GM12878 (cell line): ENCODE data around the gene KIFC1. TPM values are rescaled to one million over a fixed set of nuclear protein-coding genes. Genes with fewer than 3 reads are reported as not detected.

ENCODE experiments used
- EED ChIP-seq: sonication (generic); IDR thresholded peaks from 2 replicates; pipeline ENCODE4 v1.6.1; 2016; ENCODE audit warnings: antibody characterized with exemption, low read depth
- ESRRA ChIP-seq: IDR thresholded peaks from 2 replicates; pipeline ENCODE4 v1.6.1; 2012; ENCODE audit warnings: mild to moderate bottlenecking, low read length, improper control_type of control experiment
- EZH2 ChIP-seq: IDR thresholded peaks from 2 replicates; pipeline ENCODE4 v1.6.1; 2012; ENCODE audit warnings: low read depth, mild to moderate bottlenecking, control low read depth, inconsistent platforms, low read length, borderline replicate concordance; ENCODE audit not compliant: control insufficient read depth
- HDGF ChIP-seq: fragments of 450-650 bp; IDR thresholded peaks from 2 replicates; pipeline ENCODE4 v1.6.1; 2016; ENCODE audit warnings: antibody characterized with exemption
- IRF4 ChIP-seq: IDR thresholded peaks from 2 replicates; pipeline ENCODE4 v1.6.1; 2011; ENCODE audit warnings: low read depth, low read length
- JUND ChIP-seq: IDR thresholded peaks from 2 replicates; pipeline ENCODE4 v1.6.1; 2012; ENCODE audit warnings: low read depth, mild to moderate bottlenecking, low read length, improper control_type of control experiment, moderate library complexity
- KAT2A ChIP-seq: conservative IDR thresholded peaks from 2 replicates; pipeline ENCODE4 v1.6.1; 2011; ENCODE audit warnings: low read depth, low read length; ENCODE audit not compliant: control insufficient read depth
- LARP7 ChIP-seq: fragments of 450-650 bp; IDR thresholded peaks from 2 replicates; pipeline ENCODE4 v1.6.1; 2017; ENCODE audit warnings: mild to moderate bottlenecking
- PBX3 ChIP-seq: IDR thresholded peaks from 2 replicates; pipeline ENCODE4 v1.6.1; 2011; ENCODE audit warnings: mild to moderate bottlenecking, low read depth, low read length, moderate library complexity; ENCODE audit not compliant: insufficient replicate concordance
- POU2F2 ChIP-seq: IDR thresholded peaks from 3 replicates; pipeline ENCODE4 v1.6.1; 2011; ENCODE audit warnings: low read depth, mild to moderate bottlenecking, low read length, borderline replicate concordance
- TBL1XR1 ChIP-seq: IDR thresholded peaks from 2 replicates; pipeline ENCODE4 v1.6.1; 2012; ENCODE audit warnings: low read depth, low read length, improper control_type of control experiment
- ZNF207 ChIP-seq: fragments of 450-650 bp; IDR thresholded peaks from 2 replicates; pipeline ENCODE4 v1.6.1; 2014; ENCODE audit warnings: antibody characterized with exemption, mild to moderate bottlenecking, borderline replicate concordance
- polyA plus RNA-seq, 11 experiments: library from polyadenylated mRNA; depleted of rRNA in 4 of 11; unstranded in 6 of 11; stranded (reverse) in 5 of 11; fragments of >200 nt; fragmentation: Nextera tagmentation in 4 of 11; fragmentation: Illumina TruSeq in 1 of 11; extraction: Ambion mirVana in 4 of 11; extraction: Trizol in 1 of 11; gene quantifications; 1 replicate in 1 of 11; 2 replicates in 10 of 11; pipeline versions ENCODE4 v1.2.1 to v1.2.3, GENCODE V29; 2011 to 2016; ENCODE audit warnings: inconsistent platforms in 2 of 11, missing spikeins in 2 of 11, low read depth in 1 of 11
- total RNA-seq, 4 experiments: library from RNA; depleted of rRNA in 3 of 4; stranded (reverse); fragments of >200 nt in 3 of 4; fragmentation: Illumina TruSeq in 1 of 4; extraction: Trizol in 1 of 4; gene quantifications; 2 replicates each; pipeline versions ENCODE4 v1.2.1 to v1.2.3, GENCODE V29; 2013 to 2021
- TF ChIP-seq, protein P1 (sequence below): fragments of 450-650 bp; formaldehyde crosslinking; IDR thresholded peaks from 2 replicates; pipeline ENCODE4 v1.4.0; 2020; ENCODE audit warnings: mild to moderate bottlenecking, moderate library complexity
- TF ChIP-seq, protein P2 (sequence below): IDR thresholded peaks from 2 replicates; pipeline ENCODE4 v1.6.1; 2012; ENCODE audit warnings: mild to moderate bottlenecking, low read depth, low read length
- TF ChIP-seq, protein P3 (sequence below): fragments of 450-650 bp; IDR thresholded peaks from 2 replicates; pipeline ENCODE4 v1.6.1; 2017; ENCODE audit warnings: mild to moderate bottlenecking, moderate library complexity

Gene KIFC1
- total and polyA plus RNA-seq, 10 of the 15 experiments (the other 5 are each of a cell fraction or from before 2014, with no cell fraction given), result 1.8 to 87.4 (median 54.4) TPM

DNA sequence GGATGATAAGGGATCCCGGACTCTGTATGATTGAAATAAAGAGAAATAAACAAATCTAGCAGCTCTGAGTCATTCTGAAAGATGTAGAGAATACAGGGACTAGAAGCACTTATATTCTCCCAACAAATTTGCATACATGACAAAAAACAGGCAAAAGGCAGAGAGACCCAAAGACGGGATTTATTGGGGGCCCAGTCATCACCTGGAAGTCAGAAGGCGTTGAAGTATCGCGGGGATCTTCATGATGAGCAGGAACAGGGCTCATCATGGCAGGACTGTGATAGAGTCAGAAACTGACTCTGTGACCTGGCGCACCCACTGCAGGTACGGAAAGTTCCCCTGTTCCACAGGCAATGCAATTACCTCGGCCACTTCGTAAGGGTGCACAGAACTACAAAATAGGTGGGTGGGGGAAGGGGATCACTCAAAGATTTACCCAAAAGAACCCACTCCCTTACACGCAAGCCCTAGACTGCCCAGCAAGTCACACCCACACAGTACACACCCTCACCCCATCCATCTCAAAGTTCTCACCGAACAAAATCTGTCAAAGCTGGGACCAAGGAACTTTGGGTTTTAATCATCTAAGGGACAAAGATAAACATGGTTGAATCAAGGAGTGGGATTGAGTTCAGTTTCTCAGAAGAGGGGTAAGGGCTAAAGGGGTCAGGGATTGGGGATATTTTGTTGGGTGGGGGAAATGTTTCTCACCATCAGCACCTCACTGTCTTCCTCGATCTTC lies 24.9 kb downstream of the KIFC1 start (continued):
- TF ChIP-seq ESRRA (no peak), TBL1XR1 (no peak), KAT2A (no peak), LARP7 (no peak), EED (peak; percentile 66), POU2F2 (peak; percentile 94), IRF4 (peak; percentile 79), JUND (peak; percentile 54; the same call in 1 of the 2 replicates), PBX3 (no peak), HDGF (no peak), ZNF207 (peak; percentile 22; the same call in 1 of the 2 replicates), EZH2 (no peak)
- TF ChIP-seq, protein P1, sequence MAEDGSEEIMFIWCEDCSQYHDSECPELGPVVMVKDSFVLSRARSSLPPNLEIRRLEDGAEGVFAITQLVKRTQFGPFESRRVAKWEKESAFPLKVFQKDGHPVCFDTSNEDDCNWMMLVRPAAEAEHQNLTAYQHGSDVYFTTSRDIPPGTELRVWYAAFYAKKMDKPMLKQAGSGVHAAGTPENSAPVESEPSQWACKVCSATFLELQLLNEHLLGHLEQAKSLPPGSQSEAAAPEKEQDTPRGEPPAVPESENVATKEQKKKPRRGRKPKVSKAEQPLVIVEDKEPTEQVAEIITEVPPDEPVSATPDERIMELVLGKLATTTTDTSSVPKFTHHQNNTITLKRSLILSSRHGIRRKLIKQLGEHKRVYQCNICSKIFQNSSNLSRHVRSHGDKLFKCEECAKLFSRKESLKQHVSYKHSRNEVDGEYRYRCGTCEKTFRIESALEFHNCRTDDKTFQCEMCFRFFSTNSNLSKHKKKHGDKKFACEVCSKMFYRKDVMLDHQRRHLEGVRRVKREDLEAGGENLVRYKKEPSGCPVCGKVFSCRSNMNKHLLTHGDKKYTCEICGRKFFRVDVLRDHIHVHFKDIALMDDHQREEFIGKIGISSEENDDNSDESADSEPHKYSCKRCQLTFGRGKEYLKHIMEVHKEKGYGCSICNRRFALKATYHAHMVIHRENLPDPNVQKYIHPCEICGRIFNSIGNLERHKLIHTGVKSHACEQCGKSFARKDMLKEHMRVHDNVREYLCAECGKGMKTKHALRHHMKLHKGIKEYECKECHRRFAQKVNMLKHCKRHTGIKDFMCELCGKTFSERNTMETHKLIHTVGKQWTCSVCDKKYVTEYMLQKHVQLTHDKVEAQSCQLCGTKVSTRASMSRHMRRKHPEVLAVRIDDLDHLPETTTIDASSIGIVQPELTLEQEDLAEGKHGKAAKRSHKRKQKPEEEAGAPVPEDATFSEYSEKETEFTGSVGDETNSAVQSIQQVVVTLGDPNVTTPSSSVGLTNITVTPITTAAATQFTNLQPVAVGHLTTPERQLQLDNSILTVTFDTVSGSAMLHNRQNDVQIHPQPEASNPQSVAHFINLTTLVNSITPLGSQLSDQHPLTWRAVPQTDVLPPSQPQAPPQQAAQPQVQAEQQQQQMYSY (CRISPR knock-in tag), result no peak
- TF ChIP-seq, protein P2, sequence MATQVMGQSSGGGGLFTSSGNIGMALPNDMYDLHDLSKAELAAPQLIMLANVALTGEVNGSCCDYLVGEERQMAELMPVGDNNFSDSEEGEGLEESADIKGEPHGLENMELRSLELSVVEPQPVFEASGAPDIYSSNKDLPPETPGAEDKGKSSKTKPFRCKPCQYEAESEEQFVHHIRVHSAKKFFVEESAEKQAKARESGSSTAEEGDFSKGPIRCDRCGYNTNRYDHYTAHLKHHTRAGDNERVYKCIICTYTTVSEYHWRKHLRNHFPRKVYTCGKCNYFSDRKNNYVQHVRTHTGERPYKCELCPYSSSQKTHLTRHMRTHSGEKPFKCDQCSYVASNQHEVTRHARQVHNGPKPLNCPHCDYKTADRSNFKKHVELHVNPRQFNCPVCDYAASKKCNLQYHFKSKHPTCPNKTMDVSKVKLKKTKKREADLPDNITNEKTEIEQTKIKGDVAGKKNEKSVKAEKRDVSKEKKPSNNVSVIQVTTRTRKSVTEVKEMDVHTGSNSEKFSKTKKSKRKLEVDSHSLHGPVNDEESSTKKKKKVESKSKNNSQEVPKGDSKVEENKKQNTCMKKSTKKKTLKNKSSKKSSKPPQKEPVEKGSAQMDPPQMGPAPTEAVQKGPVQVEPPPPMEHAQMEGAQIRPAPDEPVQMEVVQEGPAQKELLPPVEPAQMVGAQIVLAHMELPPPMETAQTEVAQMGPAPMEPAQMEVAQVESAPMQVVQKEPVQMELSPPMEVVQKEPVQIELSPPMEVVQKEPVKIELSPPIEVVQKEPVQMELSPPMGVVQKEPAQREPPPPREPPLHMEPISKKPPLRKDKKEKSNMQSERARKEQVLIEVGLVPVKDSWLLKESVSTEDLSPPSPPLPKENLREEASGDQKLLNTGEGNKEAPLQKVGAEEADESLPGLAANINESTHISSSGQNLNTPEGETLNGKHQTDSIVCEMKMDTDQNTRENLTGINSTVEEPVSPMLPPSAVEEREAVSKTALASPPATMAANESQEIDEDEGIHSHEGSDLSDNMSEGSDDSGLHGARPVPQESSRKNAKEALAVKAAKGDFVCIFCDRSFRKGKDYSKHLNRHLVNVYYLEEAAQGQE, result no peak
- TF ChIP-seq, protein P3, sequence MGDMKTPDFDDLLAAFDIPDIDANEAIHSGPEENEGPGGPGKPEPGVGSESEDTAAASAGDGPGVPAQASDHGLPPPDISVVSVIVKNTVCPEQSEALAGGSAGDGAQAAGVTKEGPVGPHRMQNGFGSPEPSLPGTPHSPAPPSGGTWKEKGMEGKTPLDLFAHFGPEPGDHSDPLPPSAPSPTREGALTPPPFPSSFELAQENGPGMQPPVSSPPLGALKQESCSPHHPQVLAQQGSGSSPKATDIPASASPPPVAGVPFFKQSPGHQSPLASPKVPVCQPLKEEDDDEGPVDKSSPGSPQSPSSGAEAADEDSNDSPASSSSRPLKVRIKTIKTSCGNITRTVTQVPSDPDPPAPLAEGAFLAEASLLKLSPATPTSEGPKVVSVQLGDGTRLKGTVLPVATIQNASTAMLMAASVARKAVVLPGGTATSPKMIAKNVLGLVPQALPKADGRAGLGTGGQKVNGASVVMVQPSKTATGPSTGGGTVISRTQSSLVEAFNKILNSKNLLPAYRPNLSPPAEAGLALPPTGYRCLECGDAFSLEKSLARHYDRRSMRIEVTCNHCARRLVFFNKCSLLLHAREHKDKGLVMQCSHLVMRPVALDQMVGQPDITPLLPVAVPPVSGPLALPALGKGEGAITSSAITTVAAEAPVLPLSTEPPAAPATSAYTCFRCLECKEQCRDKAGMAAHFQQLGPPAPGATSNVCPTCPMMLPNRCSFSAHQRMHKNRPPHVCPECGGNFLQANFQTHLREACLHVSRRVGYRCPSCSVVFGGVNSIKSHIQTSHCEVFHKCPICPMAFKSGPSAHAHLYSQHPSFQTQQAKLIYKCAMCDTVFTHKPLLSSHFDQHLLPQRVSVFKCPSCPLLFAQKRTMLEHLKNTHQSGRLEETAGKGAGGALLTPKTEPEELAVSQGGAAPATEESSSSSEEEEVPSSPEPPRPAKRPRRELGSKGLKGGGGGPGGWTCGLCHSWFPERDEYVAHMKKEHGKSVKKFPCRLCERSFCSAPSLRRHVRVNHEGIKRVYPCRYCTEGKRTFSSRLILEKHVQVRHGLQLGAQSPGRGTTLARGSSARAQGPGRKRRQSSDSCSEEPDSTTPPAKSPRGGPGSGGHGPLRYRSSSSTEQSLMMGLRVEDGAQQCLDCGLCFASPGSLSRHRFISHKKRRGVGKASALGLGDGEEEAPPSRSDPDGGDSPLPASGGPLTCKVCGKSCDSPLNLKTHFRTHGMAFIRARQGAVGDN, result no peak
